ENCODE measurements around the gene DOHH. TPM values are rescaled to one million over a fixed set of nuclear protein-coding genes. Genes with fewer than 3 reads are reported as not detected.

Gene DOHH
- total RNA-seq, 1 donor from 2014 or later = 10.1 TPM

DNA sequence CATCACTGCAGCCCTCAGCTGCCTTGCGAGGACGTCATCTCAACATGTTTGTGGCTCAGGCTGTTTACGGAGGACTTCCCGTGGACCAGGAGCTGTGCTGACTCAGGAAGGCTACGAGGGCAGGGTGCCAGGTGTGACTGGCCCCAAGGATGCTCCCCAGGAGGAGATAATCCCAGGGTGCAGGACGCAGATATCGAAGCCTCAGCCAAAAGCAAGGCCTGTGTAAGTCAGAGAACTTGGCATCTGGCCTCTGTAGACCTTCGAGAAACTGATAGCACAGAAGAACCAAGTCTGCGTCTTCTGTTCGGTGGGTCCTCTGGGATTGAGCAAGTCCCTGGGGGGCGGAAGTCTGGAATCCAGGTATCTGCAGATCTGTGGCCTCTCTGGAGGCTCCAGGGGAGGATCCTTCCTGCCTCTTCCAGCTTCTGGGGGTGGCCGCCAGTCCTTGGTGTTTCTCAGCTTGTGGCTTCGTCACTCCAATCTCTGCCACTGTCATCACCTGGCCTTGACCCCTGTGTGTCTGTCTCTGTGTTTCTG lies 2.6 kb upstream of the DOHH start:
- DNase-seq (ENCODE audit: low read depth in 2 of 2) = peak in 1 of 2 donors; percentile 39

DNA sequence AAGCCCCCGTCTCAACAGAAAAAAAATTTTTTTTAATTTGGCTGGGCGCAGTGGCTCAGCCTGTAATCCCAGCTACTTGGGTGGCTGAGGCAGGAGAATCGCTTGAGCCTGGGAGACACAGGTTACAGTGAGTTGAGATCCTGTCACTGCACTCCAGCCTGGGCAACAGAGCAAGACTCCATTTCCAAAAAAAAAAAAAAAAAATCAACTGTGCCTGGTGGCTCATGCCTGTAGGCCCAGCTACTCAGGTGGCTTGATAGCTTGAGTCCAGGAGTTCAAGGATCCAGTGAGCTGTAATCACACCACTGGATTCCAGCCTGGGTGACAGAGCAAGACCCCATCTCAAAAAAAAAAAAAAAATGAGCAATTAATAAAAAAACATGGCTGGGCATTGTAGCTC lies 1.3 kb upstream of the DOHH start:
- DNase-seq (ENCODE audit: low read depth in 2 of 2) = no peak

DNA sequence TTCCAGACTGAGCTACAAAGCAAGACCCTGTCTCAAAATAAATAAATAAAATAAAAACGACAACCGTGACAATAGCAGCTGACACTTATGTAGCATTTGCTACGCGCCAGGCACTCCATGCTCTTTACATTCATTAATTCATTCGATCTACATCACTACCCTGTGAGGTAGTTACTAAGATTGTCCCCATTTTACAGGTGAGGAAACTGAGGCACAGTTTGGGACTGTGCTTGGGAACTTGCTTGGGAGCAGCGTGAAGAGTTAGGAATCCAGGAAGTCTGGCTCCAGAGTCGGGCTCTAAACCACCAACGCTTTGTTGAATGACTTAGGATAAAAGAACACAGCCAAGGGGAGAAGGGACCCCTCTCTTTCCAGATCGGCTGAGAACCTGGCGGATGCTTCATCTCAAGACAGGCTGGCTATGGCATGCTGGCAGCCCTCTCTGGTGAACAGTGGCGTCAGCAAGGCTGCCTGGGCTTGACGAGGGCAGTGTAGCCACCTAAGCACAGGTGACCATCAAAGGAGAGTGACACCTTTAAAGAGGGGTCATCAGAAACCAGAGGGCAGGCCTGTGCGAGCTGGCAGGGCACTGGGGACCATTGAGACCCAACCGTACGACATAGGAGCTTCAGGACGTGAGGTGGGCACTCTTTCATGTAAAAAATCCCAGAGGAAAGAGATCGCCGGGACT lies 591 bp downstream of the DOHH start:
- DNase-seq (ENCODE audit: low read depth in 2 of 2) = no peak

DNA sequence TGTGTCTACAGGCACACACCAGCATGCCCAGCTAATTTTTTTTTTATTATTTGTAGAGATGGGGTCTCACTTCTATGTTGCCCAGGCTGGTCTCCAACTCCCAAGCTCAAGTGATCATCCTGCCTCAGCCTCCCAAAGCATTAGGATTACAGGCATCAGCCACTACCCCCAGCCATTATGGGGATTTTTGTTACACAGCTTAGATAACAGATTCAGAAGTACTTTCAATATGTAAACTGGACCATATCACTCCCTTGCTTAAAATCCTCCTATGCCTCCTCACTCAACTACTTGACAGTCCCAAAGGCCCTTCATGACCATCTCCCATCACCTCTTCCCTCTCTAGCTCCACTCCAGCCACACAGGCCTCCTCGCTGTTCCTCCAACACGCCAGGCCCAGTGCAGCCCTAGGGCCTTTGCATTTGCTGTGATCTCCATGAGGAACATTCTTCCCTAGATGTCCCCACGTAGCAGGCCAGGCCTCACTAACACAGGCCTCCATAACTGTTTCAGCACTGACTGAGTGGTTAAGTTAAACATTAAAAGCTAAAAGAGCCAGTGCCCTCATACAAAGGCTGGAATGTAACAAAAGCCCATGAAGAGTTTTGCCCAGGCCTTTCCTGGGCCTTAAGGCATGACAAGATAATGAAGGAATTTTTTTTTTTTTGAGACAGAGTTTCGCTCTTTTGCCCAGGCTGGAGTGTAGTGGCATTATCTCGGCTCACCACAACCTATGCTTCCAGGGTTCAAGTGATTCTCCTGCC lies 2.5 kb downstream of the DOHH start:
- DNase-seq (ENCODE audit: low read depth in 2 of 2) = no peak

DNA sequence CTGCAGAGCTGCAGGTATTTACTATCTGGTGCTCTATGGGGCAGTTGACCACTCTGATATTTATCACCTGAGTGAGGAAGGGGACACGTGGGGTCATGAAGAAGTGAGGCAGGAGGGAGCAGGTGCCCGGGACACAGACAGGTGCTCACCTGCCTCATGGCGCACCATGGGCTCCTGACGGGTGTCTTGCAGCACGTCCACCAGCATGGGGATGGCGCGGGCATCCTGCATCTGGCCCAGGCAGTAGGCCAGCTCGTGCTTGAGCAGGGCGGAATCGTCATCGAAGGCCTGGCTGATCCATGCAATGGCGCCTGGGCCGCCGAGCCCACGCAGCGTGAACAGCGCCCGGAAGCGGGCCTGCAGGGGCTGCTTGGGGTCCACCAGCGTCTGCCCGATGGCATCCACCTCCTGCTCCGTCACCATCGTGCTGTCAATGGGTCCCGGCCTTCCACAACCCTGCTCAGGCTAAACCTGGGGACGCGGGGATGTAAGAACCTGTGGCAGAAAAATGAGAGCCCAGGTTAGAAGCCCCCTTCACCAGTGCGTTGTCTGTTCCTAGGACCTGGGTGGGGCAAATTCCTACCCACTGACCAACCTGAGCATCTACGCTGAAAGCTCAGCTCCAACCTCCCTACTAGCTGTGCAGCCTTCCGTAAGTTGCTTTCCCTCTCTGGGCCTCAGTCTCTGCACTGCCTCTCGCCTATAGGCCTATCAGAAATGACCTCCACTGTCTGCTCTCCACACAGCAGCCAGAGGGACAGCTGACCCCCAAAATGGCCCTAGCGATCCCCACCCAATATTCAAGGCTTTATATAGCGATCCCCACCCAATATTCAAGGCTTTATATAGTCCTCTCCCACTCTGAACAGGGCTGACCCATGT lies 3.8 kb downstream of the DOHH start:
- DNase-seq (ENCODE audit: low read depth in 2 of 2) = no peak

DNA sequence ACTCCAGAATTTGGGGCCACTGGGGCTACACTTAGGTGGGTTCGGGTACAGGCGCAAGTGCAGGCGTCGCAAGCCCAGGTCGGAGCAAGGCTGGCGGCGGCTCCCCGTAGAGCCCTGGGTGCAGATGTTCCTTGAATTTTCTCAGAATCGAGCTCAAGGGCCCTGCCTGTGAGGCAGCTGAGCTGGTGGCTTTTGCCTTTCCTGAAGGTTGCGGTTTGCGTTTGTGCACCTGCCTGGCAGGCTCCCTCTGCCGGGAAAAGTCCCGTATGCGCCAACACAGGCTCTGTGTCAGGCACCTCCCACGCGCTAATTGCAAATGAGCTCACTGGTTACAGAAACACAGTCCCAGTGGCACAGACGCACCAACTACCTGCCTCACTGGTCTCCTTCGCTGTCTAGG lies 5.9 kb downstream of the DOHH start:
- no peak for DNase-seq (ENCODE audit: low read depth in 2 of 2)

DNA sequence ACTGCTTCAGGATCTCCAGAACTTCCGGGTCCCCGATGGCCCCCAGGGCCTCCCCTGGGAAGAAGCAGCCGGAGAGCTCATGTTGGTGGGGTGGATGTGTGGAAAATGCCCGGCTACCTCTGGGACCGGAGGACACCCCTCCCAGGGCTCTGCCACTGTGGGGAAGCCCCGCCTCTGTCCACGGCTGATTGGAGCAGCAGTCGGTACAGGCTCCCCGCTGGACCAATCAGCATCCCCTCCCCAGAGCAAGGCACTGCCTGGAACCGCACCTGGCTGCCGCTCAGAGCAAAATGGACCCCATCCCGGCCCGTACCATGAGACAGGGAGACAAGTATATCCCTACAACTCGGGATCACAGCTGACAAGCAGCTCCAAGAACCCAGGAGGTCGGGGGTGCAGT lies 6.4 kb downstream of the DOHH start:
- no peak for DNase-seq (ENCODE audit: low read depth in 2 of 2)

DNA sequence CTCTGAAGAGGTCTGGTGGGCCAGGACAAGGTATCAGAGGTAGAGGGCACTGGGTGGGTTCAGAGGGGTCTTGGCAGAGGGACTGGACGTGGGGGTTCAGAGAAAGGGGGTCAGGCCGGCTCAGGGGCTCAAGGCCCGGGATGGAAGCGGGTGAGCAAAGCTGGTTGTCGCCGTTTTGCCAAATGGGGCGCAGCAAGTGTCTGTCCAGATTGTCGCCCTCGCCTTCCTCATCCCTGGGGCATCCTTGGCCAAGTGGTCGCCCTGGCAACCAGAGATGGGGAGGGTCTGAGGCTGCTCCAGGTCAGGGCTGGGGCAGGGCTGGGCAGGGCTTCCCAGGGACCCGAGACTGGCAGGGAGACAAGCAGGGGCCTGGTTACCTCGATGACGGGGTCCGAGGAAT lies 6.8 kb downstream of the DOHH start:
- DNase-seq (ENCODE audit: low read depth in 2 of 2) = no peak

DNA sequence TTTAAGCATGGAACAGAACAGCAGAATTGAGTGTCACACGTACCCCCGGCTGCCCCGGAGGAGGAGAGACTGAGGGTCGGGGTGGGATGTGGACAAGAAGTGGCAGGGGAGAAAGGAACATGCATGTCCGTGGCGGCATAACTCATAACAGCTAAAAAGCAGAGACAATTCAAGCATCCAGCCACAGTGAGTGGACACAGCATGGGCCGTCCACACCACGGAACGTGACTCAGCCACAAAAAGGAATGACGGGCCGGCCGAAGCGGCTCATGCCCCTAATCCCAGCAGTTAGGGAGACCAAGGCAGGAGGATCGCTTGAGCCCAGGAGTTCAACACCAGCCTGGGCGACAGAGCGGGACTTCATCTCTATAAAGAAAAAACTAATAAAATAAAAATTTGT lies 7.6 kb downstream of the DOHH start:
- DNase-seq (ENCODE audit: low read depth in 2 of 2) = no peak

DNA sequence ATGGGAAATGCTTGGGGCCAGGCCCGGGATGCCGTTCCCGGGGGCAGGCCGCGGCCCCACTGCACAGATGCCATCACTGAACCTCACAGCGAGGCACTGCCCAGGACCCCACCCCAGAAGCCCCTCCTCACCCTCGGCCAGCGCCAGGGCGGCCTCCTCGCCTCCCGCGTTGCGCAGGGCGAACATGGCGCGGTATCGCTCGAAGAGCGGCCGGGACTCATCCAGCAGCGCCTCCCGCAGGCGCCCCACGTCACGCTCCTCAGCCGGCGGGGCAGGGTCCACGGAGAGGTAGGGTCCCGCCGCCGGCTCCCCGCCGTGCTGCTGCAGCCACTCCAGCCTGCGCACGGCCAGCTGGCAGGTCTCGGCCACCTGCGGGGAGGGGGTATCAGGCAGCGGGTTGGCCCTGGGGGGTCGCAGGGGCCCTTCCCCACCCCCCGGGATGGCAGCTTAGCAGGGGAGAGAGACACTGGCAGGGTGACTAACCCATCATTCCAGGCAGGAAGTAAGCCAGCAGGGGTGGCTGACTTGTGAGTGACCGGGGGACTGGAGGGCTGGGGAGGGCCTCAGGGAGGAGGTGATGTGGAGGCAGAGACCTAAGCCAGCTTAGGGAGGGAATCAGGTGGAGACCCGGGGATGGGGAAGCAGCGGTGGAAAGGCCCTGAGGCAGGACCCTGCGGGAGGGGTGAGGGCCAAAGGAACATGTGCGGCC lies 8.2 kb downstream of the DOHH start:
- DNase-seq (ENCODE audit: low read depth in 2 of 2) = no peak

DNA sequence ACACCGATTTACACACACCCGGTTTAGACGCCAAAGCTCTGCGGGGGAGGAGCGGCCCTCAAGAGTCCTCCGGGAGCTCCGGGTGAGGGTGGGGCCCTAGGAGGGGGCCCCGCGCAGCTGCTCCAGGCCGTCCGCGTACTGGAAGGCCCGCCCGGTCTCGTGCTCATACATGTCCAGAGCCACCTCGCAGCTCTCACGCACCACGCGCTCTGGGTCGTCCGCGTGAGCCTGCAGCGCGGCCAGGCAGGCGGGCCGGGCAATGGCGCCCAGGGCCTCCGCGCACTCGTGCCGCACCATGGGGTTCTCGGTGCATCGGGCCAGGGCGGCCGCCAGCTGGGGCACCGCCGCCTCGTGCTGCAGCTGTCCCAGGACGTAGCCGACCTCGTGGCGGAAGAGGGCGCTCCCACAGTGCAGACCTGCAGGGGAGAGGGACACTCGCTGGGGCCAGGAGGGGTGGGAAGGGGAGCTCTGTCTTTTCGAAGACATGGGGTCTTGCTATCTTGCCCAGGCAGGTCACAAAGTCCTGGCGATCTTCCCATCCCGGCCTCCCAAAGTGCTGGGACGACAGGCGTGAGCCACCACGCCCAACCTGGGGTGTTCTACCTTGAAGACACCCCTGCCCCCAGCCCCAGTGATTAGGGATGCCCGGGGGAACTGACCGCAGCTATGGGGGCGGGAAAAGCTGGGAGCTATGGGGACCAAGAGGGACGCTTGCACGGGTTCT lies 8.9 kb downstream of the DOHH start:
- DNase-seq (ENCODE audit: low read depth in 2 of 2) = no peak

DNA sequence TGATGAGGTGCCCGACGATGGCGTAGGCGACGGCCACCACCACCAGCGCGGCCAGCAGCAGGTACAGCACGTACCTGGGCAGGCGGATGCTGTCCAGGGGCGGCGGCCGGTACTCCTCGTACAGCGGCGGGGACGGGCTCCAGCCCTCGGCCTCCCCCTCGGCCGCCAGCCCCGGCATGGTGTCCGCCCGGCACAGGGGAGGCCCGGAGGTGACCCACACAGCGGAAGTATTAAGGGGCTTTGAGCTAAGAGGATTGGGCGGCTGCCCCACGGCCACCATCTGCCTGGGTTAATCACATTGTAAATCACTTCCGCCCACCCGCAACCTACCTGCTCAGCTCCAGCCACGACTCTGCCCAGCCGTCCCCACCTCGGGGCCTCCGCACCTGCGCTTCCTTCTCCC lies 17.2 kb downstream of the DOHH start, which contains the start of gene SMIM44:
TSS of gene SMIM44 (minus strand) at position 216 of the 403 bp plus-strand sequence. CDS start at position 178, 38 bp downstream.
- no peak for DNase-seq (ENCODE audit: low read depth in 2 of 2)

DNA sequence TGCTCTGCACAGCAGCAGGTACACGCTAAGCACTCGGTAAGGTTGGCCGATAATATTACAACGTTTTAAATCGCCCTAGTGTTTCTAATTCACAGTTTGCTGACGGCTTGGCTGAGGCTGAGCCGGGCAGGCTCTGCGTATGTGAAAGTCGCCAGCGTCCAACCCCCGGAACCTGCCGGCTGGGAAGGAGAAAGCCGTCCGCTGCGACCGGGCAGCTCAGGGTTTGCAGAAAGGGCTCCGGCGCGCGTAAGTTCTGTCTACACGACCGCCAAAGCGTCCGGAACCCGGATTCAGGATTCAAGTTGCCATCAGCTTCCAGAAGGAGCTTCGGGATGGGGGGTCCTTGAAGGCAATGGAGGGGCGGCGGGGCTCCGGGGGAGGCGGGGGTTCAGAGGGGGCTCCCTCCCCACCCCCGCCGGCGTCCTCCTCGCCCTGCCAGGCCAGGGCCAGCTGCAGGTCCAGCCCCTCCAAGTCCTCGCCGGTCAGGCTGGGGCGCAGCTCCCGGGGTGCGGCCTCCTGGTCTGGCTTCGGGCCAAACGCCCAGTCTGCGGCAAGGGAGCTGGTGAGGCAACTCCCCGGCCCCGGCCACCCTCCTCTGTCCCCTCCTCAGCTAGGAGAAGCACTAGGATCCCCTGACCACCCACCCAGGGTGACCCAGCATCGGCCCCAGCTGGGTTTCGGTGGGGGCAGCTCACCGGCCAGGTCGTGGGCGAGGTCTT lies 17.8 kb downstream of the DOHH start:
- DNase-seq (ENCODE audit: low read depth in 2 of 2) = no peak

DNA sequence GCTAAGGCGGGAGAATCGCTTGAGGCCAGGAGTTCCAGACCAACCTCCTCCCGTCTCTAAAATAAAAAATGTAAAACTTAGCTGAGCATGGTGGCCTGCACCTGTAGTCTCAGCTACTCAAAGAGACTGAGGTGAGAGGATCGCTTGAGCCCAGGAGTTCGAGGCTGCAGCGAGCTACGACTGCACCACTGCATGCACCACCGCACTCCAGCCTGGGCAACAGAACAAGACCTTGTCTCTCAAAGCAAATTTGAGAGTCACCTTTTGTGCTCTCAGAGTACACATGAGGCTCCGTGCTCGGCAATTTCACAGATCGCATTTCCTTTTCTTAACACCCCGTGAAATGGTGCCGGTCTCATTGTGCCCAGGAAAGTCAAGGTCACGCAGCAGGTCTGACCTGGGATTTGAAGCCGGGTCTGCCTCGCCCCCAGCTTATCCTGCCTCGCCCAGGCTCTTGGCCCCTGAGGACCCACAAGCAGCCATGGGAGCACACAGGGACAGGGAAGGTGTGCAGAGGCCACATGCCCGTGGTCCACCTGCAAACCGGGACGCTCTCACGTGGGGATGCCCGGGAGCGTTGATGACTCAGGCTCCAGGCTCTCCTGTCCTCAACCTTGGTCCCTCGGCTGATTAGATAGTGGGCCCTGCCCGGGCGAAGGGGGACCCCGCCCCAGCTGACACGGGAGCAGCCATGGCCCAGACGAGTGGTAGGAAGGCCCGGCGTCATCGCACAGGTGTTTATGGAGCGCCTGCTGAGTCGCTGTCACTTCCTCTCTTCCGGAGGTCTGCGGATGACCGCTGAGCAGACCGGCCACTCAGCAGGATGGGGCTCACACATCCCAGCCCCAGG lies 19.0 kb downstream of the DOHH start:
- DNase-seq (ENCODE audit: low read depth in 2 of 2) = no peak

DNA sequence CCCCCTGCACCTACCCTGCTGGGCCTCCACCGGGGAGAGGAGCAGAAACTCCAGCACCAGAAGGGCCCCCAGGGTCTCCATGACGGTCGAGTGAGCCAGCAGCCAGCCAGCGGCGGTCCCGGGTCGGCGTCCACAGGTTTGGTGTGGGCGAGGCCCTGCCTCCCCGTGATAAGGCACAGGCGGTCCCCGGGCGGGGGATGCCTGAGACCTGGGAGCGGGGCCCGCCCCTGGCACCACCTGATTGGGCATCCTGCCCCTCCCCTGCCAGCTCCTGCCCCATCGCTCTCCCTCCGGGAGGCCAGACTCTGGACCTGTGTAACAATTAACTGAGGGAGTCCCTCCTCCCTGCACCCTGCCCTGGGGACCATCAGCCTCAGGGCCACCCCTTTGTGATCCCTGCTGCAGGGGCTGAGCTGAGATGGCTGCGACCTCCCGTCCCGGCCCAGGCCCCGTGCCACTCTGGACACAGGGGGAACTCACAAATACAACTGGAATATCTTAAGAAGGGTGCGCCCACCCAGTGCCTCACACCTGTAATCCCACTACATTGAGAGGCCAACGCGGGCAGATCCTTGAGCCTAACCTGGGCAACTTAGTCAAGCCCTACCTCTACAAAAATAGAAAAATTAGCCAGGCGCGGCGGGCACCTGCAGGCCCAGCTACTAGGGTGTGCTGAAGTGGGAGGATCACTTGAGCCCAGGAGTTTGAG lies 19.9 kb downstream of the DOHH start, which contains the start of gene SMIM24:
TSS of gene SMIM24 (minus strand) at position 143 of the 709 bp plus-strand sequence. CDS start at position 81, 62 bp downstream.
- DNase-seq (ENCODE audit: low read depth in 2 of 2) = no peak

DNA sequence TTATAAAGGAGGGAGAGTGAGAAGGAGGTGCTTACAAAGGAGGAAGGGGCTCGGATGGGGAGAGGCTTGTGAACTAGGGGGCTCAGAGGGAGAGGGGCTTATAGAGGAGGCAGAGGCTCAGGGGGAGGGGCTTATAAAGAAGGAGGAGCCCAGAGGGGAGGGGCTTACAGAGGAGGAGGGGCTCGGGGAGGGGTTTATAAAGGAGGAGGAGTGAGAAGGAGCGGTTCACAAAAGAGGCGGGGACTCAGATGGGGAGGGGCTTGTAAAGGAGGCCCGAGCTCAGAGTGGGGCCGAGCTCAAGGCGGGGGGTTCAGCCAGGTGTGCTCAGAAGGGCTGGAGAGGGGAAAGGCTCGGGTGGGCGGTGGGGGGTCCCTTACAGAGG lies 20.6 kb downstream of the DOHH start:
- no peak for DNase-seq (ENCODE audit: low read depth in 2 of 2)

DNA sequence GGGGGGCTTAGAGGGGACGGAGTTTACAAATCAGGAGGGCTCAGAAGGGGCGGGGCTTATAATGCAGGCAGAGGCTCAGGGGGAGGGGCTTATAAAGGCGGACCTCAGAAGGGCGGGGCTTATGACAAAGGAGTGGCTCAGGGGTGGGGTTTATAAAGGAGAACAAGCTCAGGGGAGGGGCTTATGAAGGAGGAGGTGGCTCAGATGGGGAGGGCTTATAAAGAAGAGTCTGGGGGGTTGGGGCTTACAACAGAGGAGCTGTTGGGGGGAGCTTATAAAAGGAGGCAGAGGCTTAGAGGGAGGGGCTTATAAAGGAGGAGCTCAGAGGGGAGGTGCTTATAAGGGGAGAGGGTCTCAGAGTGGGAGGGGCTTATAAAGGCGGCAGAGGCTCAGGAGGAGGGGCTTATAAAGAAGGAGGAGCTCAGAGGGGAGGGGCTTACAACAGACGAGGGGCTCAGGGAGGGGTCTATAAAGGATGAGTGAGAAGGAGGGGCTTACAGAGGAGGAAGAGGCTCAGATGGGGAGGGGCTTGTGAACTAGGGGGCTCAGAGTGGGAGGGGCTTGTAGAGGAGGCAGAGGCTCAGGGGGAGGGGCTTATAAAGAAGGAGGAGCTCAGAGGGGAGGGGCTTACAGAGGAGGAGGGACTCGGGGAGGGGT lies 21.2 kb downstream of the DOHH start:
- DNase-seq (ENCODE audit: low read depth in 2 of 2) = peak in 1 of 2 donors; percentile 23
